Trophoblast cell (in vitro differentiated cells and primary cell): ENCODE measurements around the gene PAH.
A peak's percentile ranks its signal among the peaks of the same experiment; 100 is the strongest.

Experiments used
- DNase-seq, 2 donors: peaks; one replicate each; pipeline ENCODE4 v3.0.0-alpha.2; 2016
- H2AFZ ChIP-seq: 2 replicates; pipeline ENCODE4 v1.6.1; 2013; ENCODE audit warnings: low read length, moderate library complexity, mild to moderate bottlenecking; ENCODE audit not compliant: insufficient read depth, poor library complexity
- H2AK5ac ChIP-seq: 2 replicates; pipeline ENCODE4 v1.6.1; 2013; ENCODE audit warnings: mild to moderate bottlenecking, low read length
- H2BK120ac ChIP-seq: 2 replicates; pipeline ENCODE4 v1.6.1; 2013; ENCODE audit warnings: low read length, mild to moderate bottlenecking, moderate library complexity; ENCODE audit not compliant: insufficient read depth, poor library complexity
- H2BK12ac ChIP-seq: 2 replicates; pipeline ENCODE4 v1.6.1; 2013; ENCODE audit warnings: mild to moderate bottlenecking, low read length, moderate library complexity
- H2BK5ac ChIP-seq: 2 replicates; pipeline ENCODE4 v1.6.1; 2013; ENCODE audit warnings: low read length, low read depth, moderate library complexity, mild to moderate bottlenecking; ENCODE audit not compliant: poor library complexity
- H3K14ac ChIP-seq: 2 replicates; pipeline ENCODE4 v1.6.1; 2013; ENCODE audit warnings: mild to moderate bottlenecking, low read length
- H3K18ac ChIP-seq: 2 replicates; pipeline ENCODE4 v1.6.1; 2013; ENCODE audit warnings: mild to moderate bottlenecking, low read length
- H3K23ac ChIP-seq: 2 replicates; pipeline ENCODE4 v1.6.1; 2013; ENCODE audit warnings: low read length
- H3K27ac ChIP-seq: 2 replicates; pipeline ENCODE4 v1.5.1; 2013; ENCODE audit warnings: low read depth, mild to moderate bottlenecking, inconsistent platforms, low read length, moderate library complexity
- H3K27me3 ChIP-seq: 2 replicates; pipeline ENCODE4 v1.6.1; 2013; ENCODE audit warnings: inconsistent platforms, mild to moderate bottlenecking, low read length, moderate library complexity; ENCODE audit not compliant: insufficient read depth
- H3K36me3 ChIP-seq, 2 experiments: 1 replicate in 1 of 2; 2 replicates in 1 of 2; pipeline ENCODE4 v1.6.1; 2013; ENCODE audit warnings: low read length in 2 of 2, mild to moderate bottlenecking in 2 of 2, moderate library complexity in 1 of 2; ENCODE audit not compliant: insufficient read depth in 2 of 2, control insufficient read depth in 1 of 2
- H3K4ac ChIP-seq: 2 replicates; pipeline ENCODE4 v1.6.1; 2013; ENCODE audit warnings: low read depth, mild to moderate bottlenecking, low read length, moderate library complexity
- H3K4me1 ChIP-seq, 2 experiments: 1 replicate in 1 of 2; 2 replicates in 1 of 2; pipeline ENCODE4 v1.6.1; 2013; ENCODE audit warnings: low read length in 2 of 2, mild to moderate bottlenecking in 2 of 2, moderate library complexity in 1 of 2; ENCODE audit not compliant: insufficient read depth in 2 of 2, control insufficient read depth in 1 of 2
- H3K4me2 ChIP-seq: 2 replicates; pipeline ENCODE4 v1.6.1; 2013; ENCODE audit warnings: inconsistent platforms, mild to moderate bottlenecking, low read length, moderate library complexity
- H3K4me3 ChIP-seq: 2 replicates; pipeline ENCODE4 v1.5.1; 2013; ENCODE audit warnings: mild to moderate bottlenecking, low read depth, low read length, inconsistent platforms
- H3K79me1 ChIP-seq: one replicate; pipeline ENCODE4 v1.6.1; 2013; ENCODE audit warnings: low read length
- H3K79me2 ChIP-seq: 2 replicates; pipeline ENCODE4 v1.6.1; 2013; ENCODE audit warnings: low read length, mild to moderate bottlenecking; ENCODE audit not compliant: control insufficient read depth, insufficient read depth, poor library complexity
- H3K9ac ChIP-seq: 2 replicates; pipeline ENCODE4 v1.6.1; 2013; ENCODE audit warnings: mild to moderate bottlenecking, low read length
- H3K9me3 ChIP-seq: 2 replicates; pipeline ENCODE4 v1.6.1; 2013; ENCODE audit warnings: low read depth, mild to moderate bottlenecking, control low read depth, inconsistent platforms, low read length; ENCODE audit not compliant: insufficient read depth
- H4K12ac ChIP-seq: 2 replicates; pipeline ENCODE4 v1.6.1; 2013; ENCODE audit warnings: low read depth, mild to moderate bottlenecking, low read length, moderate library complexity
- H4K8ac ChIP-seq: 2 replicates; pipeline ENCODE4 v1.6.1; 2013; ENCODE audit warnings: low read depth, mild to moderate bottlenecking, low read length, moderate library complexity
- H4K91ac ChIP-seq: one replicate; pipeline ENCODE4 v1.6.1; 2013; ENCODE audit warnings: low read depth, mild to moderate bottlenecking, low read length, moderate library complexity
- WGBS: extraction: QIAGEN DNeasy Blood & Tissue Kit; methylation state at CpG from one replicate; pipeline ENCODE4 v1.1.7; 2013; ENCODE audit warnings: missing lambda C conversion rate; ENCODE audit not compliant: insufficient read length, insufficient coverage; ENCODE audit errors: extremely low coverage; 5-methylcytosine and 5-hydroxymethylcytosine counted together

Gene PAH

DNA sequence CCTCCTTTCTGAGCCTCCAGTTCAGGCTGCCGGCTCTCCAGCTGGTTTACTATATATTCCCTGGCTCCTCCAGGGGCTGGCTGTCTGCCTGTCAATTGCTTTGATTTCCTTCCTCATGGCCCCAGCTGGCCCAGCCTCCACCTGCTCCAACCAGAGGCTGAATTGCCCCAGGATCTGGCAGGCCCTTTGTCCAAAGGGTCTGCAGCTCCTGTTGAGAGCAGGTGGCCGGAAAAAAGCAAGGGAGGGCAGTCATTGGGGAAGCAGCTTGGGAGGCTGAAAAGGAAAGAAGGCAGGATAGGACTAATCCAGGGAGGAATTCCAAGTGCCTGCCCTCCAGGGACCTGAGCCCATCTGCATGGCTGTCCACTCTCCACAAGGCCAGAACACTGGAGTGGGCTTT is 25.3 kb downstream of the PAH start:
- Histone ChIP-seq H4K12ac (no peak overlapping the region), H2BK5ac (no peak overlapping the region), H3K9ac (no peak overlapping the region), H3K36me3 (no peaks in the 10 kb centered on the region), H3K79me1 (no peaks in the 10 kb centered on the region), H3K4me3 (no peak overlapping the region), H4K8ac (no peak overlapping the region), H3K27ac (no peak overlapping the region), H3K18ac (no peak overlapping the region), H4K91ac (no peak overlapping the region), H3K4ac (no peak overlapping the region), H3K14ac (no peak overlapping the region), H3K79me2 (no peaks in the 10 kb centered on the region), H2BK120ac (no peak overlapping the region), H2BK12ac (no peak overlapping the region), H2AK5ac (no peak overlapping the region), H3K4me1 (no peaks in the 10 kb centered on the region), H3K9me3 (no peaks in the 10 kb centered on the region), H2AFZ (no peak overlapping the region), H3K4me2 (no peak overlapping the region), H3K27me3 (no peaks in the 10 kb centered on the region), H3K23ac (no peak overlapping the region)
- DNase-seq, result no peak
- WGBS, result no CpG with 5 or more reads among the region's 2 CpGs

DNA sequence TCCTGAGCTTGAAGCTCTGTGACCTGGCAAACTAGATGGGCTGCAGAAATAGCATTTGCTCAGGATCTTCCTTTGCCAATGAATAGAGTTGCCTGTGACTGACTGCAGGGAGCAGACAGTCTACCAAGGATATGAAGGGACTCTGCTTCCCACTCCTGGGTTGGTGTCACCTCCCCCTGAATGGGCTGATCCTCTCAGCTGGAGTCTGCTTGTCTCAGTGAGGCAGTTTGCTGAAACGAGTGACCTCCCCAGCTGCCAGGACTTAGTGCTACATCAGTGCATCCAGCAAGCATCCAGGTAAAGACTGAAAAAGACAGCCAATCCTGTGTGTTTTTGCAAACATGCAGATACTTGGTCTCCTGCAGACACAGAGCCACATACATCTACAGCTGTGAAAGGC is 28.5 kb downstream of the PAH start:
- Histone ChIP-seq H3K23ac (no peak overlapping the region), H3K14ac (no peak overlapping the region), H3K27ac (no peak overlapping the region), H2BK120ac (no peak overlapping the region), H2BK5ac (no peak overlapping the region), H3K9ac (no peak overlapping the region), H3K4ac (no peak overlapping the region), H3K4me1 (peaks cover 0 to 2% of the 10 kb centered on the region in 2 experiments), H4K91ac (no peak overlapping the region), H4K8ac (no peak overlapping the region), H3K36me3 (no peaks in the 10 kb centered on the region), H3K79me1 (no peaks in the 10 kb centered on the region), H3K79me2 (no peaks in the 10 kb centered on the region), H2AK5ac (no peak overlapping the region), H3K4me2 (no peak overlapping the region), H2AFZ (no peak overlapping the region), H3K9me3 (no peaks in the 10 kb centered on the region), H3K18ac (no peak overlapping the region), H4K12ac (no peak overlapping the region), H3K4me3 (no peak overlapping the region), H2BK12ac (no peak overlapping the region), H3K27me3 (no peaks in the 10 kb centered on the region)
- no peak for DNase-seq
- no CpG with 5 or more reads among the region's 1 CpG for WGBS

DNA sequence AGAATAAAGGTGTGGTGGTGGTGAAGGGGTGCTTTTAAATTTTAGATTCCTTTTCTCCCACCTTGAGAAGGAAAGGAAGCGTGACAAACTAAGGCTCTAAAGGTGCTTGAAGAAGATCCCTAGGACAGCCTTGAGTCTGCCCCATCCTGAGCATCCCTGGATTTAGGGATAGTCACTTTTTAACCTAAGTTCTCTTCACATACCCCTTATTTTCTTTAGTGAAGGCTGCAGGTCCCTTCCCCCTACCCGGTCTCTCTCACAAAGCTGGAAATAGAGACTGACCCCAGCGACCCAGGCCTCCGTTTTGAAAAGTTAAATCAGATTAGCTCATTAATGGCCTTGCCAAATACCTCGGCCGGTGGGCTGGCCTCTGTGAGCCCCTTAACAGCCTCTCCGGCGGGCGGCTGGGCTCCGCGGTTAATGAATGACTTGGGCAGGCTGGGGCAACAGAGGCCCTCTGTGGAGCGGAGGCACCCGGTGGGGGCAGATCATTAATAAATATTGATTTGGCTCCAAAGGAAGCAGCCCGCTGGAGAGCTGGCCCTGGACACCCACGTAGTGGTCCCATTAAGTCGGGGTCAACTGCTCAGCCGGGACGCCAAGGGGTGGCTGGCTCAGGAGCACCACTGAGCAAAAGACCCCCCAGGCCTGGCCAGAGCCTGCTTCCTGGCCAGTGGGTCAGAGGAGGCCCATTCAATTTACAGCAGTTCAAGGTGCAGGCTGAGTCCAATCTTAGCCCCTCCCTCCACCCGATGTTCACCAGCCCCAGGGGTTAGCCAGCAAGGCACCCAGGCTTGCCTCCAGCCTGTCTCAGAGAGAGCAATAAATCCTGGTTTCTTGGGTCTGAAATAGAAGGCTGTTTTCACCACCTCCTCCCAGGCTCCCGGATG is 31.8 kb downstream of the PAH start:
- Histone ChIP-seq H4K8ac (no peak overlapping the region), H3K18ac (no peak overlapping the region), H3K27me3 (no peaks in the 10 kb centered on the region), H2BK5ac (no peak overlapping the region), H3K79me1 (no peaks in the 10 kb centered on the region), H2AK5ac (no peak overlapping the region), H3K79me2 (no peaks in the 10 kb centered on the region), H2AFZ (no peak overlapping the region), H3K27ac (no peak overlapping the region), H3K14ac (no peak overlapping the region), H3K4me2 (no peak overlapping the region), H3K9me3 (no peaks in the 10 kb centered on the region), H3K36me3 (no peaks in the 10 kb centered on the region), H3K23ac (no peak overlapping the region), H3K4ac (no peak overlapping the region), H3K4me3 (no peak overlapping the region), H2BK12ac (no peak overlapping the region), H3K9ac (no peak overlapping the region), H2BK120ac (no peak overlapping the region), H3K4me1 (peaks cover 0 to 2% of the 10 kb centered on the region in 2 experiments), H4K12ac (no peak overlapping the region), H4K91ac (no peak overlapping the region)
- WGBS, result no CpG with 5 or more reads among the region's 20 CpGs
- DNase-seq, result no peak

DNA sequence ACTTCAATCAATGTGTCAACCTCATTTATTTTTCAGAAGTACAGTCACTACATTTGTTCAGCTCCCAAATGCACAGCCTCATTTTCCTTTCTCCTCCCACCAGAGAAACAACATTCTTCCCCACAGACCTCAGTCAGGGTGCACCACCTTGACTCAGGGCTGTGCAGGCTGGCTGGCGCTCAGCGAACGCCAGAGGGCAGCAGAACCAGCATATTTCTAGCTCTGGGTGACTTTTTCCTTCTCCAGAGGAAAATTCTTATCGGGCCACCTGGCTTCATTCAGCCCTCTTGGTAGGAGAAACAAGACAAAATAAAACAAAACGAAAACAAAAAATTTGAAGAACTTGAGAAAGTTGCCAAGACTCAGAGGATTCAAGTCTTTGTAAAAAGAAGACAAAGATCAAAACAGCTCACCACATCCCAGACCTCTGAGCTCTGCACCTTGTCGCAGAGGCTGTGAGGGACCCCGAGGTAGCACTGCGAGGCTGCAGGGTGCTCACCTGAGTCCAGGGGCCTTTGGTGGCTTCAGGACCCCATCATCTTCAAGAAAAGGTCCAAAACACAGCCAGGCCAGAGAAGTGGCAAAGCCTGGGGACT is 33.7 kb downstream of the PAH start:
- no peak overlapping the region for H3K4me3 ChIP-seq
- H3K4me1 ChIP-seq, result peaks cover 0 to 2% of the 10 kb centered on the region in 2 experiments
- H3K79me2 ChIP-seq, result no peaks in the 10 kb centered on the region
- no peak overlapping the region for H2BK120ac ChIP-seq
- no peak overlapping the region for H3K14ac ChIP-seq
- no peaks in the 10 kb centered on the region for H3K36me3 ChIP-seq
- no peak overlapping the region for H3K9ac ChIP-seq
- H3K4me2 ChIP-seq, result no peak overlapping the region
- H3K9me3 ChIP-seq, result no peaks in the 10 kb centered on the region
- H3K23ac ChIP-seq, result no peak overlapping the region
- no peak overlapping the region for H4K12ac ChIP-seq
- no peak overlapping the region for H2AK5ac ChIP-seq
- no peak overlapping the region for H3K4ac ChIP-seq
- no peak overlapping the region for H4K8ac ChIP-seq
- peak; percentile 66 to 85 for DNase-seq
- no peak overlapping the region for H3K27ac ChIP-seq
- no peaks in the 10 kb centered on the region for H3K27me3 ChIP-seq
- H2AFZ ChIP-seq, result no peak overlapping the region
- H2BK5ac ChIP-seq, result no peak overlapping the region
- no peak overlapping the region for H2BK12ac ChIP-seq
- H3K79me1 ChIP-seq, result no peaks in the 10 kb centered on the region
- no peak overlapping the region for H4K91ac ChIP-seq
- no CpG with 5 or more reads among the region's 8 CpGs for WGBS
- H3K18ac ChIP-seq, result no peak overlapping the region
